GM23338 (cell line): ENCODE data around the gene MYL12B. TPM values are rescaled to one million over a fixed set of nuclear protein-coding genes. Genes with fewer than 3 reads are reported as not detected.

Experiments
- ATAC-seq: fragments of 200-7000 bp; cut with Tn5 transposase; 3 replicates; pipeline ENCODE4 v1.9.1; 2020
- DNase-seq: peaks from one replicate; pipeline ENCODE4 v3.0.0-alpha.2; 2015; ENCODE audit warnings: low spot score
- H2AFZ ChIP-seq: fragments of 200-600 bp; sonication (generic); 2 replicates; pipeline ENCODE4 v1.8.0; 2016; ENCODE audit warnings: antibody characterized with exemption, mild to moderate bottlenecking, moderate library complexity
- H3F3A ChIP-seq: fragments of 200-600 bp; sonication (generic); replicated peaks from 2 replicates; pipeline ENCODE4 v1.8.0; 2017; ENCODE audit warnings: antibody characterized with exemption, mixed run types, low read depth
- H3K27ac ChIP-seq: fragments of 200-600 bp; sonication (generic); 2 replicates; pipeline ENCODE4 v1.6.1; 2016; ENCODE audit warnings: low read depth
- H3K27me3 ChIP-seq: fragments of 200-600 bp; sonication (generic); 2 replicates; pipeline ENCODE4 v1.8.0; 2016; ENCODE audit warnings: mild to moderate bottlenecking, mixed run types, moderate library complexity; ENCODE audit not compliant: insufficient read depth
- H3K36me3 ChIP-seq: fragments of 200-600 bp; sonication (generic); 2 replicates; pipeline ENCODE4 v1.8.0; 2016; ENCODE audit warnings: mild to moderate bottlenecking; ENCODE audit not compliant: insufficient read depth
- H3K4me1 ChIP-seq: fragments of 200-600 bp; sonication (generic); 2 replicates; pipeline ENCODE4 v1.8.0; 2016; ENCODE audit warnings: mild to moderate bottlenecking, moderate library complexity; ENCODE audit not compliant: insufficient read depth
- H3K4me2 ChIP-seq: fragments of 200-600 bp; sonication (generic); 2 replicates; pipeline ENCODE4 v1.7.1; 2017; ENCODE audit warnings: mixed run types
- H3K4me3 ChIP-seq: fragments of 200-600 bp; sonication (generic); 2 replicates; pipeline ENCODE4 v1.6.1; 2016; ENCODE audit warnings: mixed run types
- H3K79me2 ChIP-seq: fragments of 200-600 bp; sonication (generic); replicated peaks from 2 replicates; pipeline ENCODE4 v1.8.0; 2017; ENCODE audit warnings: mild to moderate bottlenecking; ENCODE audit not compliant: insufficient read depth
- H3K9me2 ChIP-seq: fragments of 200-600 bp; sonication (generic); 2 replicates; pipeline ENCODE4 v1.8.0; 2017; ENCODE audit not compliant: insufficient read depth
- H4K20me1 ChIP-seq: fragments of 200-600 bp; sonication (generic); replicated peaks from 2 replicates; pipeline ENCODE4 v1.8.0; 2017; ENCODE audit warnings: mild to moderate bottlenecking; ENCODE audit not compliant: insufficient read depth
- H3K27ac Mint-ChIP-seq: 2 replicates; pipeline ENCODE4 v1.8.0; 2020; ENCODE audit warnings: inconsistent platforms, mild to moderate bottlenecking, moderate library complexity, mixed read lengths
- H3K27me3 Mint-ChIP-seq: 3 replicates; pipeline ENCODE4 v1.8.0; 2022; ENCODE audit warnings: low read depth, mild to moderate bottlenecking, moderate library complexity, mixed read lengths, inconsistent platforms; ENCODE audit not compliant: insufficient read depth, poor library complexity
- H3K36me3 Mint-ChIP-seq: 3 replicates; pipeline ENCODE4 v1.8.0; 2021; ENCODE audit warnings: low read depth, mild to moderate bottlenecking, inconsistent platforms, moderate library complexity, mixed read lengths
- H3K4me1 Mint-ChIP-seq: 3 replicates; pipeline ENCODE4 v1.8.0; 2020; ENCODE audit warnings: mild to moderate bottlenecking, inconsistent platforms, mixed read lengths
- H3K4me3 Mint-ChIP-seq: 3 replicates; pipeline ENCODE4 v1.8.0; 2021; ENCODE audit warnings: moderate library complexity, mild to moderate bottlenecking, inconsistent platforms, mixed read lengths
- H3K9me3 Mint-ChIP-seq: 3 replicates; pipeline ENCODE4 v1.8.0; 2020; ENCODE audit warnings: moderate library complexity, mild to moderate bottlenecking, inconsistent platforms, mixed read lengths
- CREB1 ChIP-seq: fragments of 250-450 bp; sonication (Bioruptor Pico); IDR thresholded peaks from 2 replicates; pipeline ENCODE4 v1.5.0; 2020; ENCODE audit warnings: low read depth, mild to moderate bottlenecking, moderate library complexity
- CTCF ChIP-seq, 2 experiments: fragments of 200-600 bp in 1 of 2; sonication (generic) in 1 of 2; conservative IDR thresholded peaks; 2 replicates each; pipeline versions ENCODE4 v1.5.1 to v1.6.1; 2016 to 2017; ENCODE audit warnings: antibody characterized with exemption in 2 of 2, low read depth in 2 of 2, mild to moderate bottlenecking in 2 of 2, moderate library complexity in 1 of 2
- ETS1 ChIP-seq: IDR thresholded peaks from 2 replicates; pipeline ENCODE4 v1.6.1; 2016; ENCODE audit warnings: antibody characterized with exemption
- EZH2 ChIP-seq: fragments of 200-600 bp; sonication (generic); IDR thresholded peaks from one replicate; pipeline ENCODE4 v1.8.0; 2017; ENCODE audit warnings: antibody characterized with exemption, mild to moderate bottlenecking, low read depth; ENCODE audit not compliant: unreplicated experiment
- EZH2phosphoT487 ChIP-seq: fragments of 200-600 bp; sonication (generic); IDR thresholded peaks from one replicate; pipeline ENCODE4 v1.8.1; 2018; ENCODE audit warnings: antibody characterized with exemption; ENCODE audit not compliant: unreplicated experiment
- JUNB ChIP-seq: IDR thresholded peaks from one replicate; pipeline ENCODE4 v1.6.1; 2016; ENCODE audit warnings: antibody characterized with exemption; ENCODE audit not compliant: unreplicated experiment
- NANOG ChIP-seq: IDR thresholded peaks from 2 replicates; pipeline ENCODE4 v1.6.1; 2016; ENCODE audit warnings: antibody characterized with exemption, borderline replicate concordance
- POLR2AphosphoS5 ChIP-seq: IDR thresholded peaks from 2 replicates; pipeline ENCODE4 v1.6.1; 2016; ENCODE audit warnings: antibody characterized with exemption, low read depth
- REST ChIP-seq: IDR thresholded peaks from one replicate; pipeline ENCODE4 v1.6.1; 2018; ENCODE audit warnings: antibody characterized with exemption; ENCODE audit not compliant: unreplicated experiment
- STAT1 ChIP-seq: IDR thresholded peaks from one replicate; pipeline ENCODE4 v1.6.1; 2016; ENCODE audit warnings: antibody characterized with exemption; ENCODE audit not compliant: unreplicated experiment
- ZNF331 ChIP-seq: fragments of 250-450 bp; sonication (Bioruptor Pico); IDR thresholded peaks from 2 replicates; pipeline ENCODE4 v1.5.0; 2020; ENCODE audit warnings: low read depth, mild to moderate bottlenecking, moderate library complexity
- polyA plus RNA-seq: library from polyadenylated mRNA; unstranded; fragments of >200 nt; fragmentation: Nextera tagmentation; extraction: Ambion mirVana; gene quantifications from 2 replicates; pipeline ENCODE4 v1.2.1, GENCODE V29; 2016
- total RNA-seq: library from RNA; depleted of rRNA; stranded (reverse); fragments of >200 nt; shearing (Covaris generic); gene quantifications from 2 replicates; pipeline ENCODE4 v1.2.3, GENCODE V29; 2014

Gene MYL12B
- total and polyA plus RNA-seq, 2 experiments from 2014 or later: 165 to 330 TPM

GRCh38 chr18:3319399-3319798, 57.5 kb downstream of the MYL12B start (continued):
- no peak for TF ChIP-seq ETS1
- TF ChIP-seq NANOG: no peak
- no peak for TF ChIP-seq JUNB
- no peak for TF ChIP-seq EZH2phosphoT487
- no peak for TF ChIP-seq POLR2AphosphoS5

GRCh38 chr18:3319894-3320454, 58.0 kb downstream of the MYL12B start:
- peaks cover 3% of the 10 kb centered on the region; the same call in 1 of the 2 replicates for H3K4me1 ChIP-seq
- H3K27me3 Mint-ChIP-seq: peaks cover 2% of the 10 kb centered on the region
- no peak overlapping the region for H3K4me2 ChIP-seq
- no peak overlapping the region for H3K27ac ChIP-seq
- H4K20me1 ChIP-seq: no peaks in the 10 kb centered on the region
- no peak overlapping the region for H3K4me3 ChIP-seq
- H3K27me3 ChIP-seq: no peaks in the 10 kb centered on the region
- no peak overlapping the region for H3K4me3 Mint-ChIP-seq
- peaks cover 6% of the 10 kb centered on the region; the same call in 2 of the 3 replicates for H3K36me3 Mint-ChIP-seq
- ATAC-seq (no peak), DNase-seq (no peak)
- no peak overlapping the region for H2AFZ ChIP-seq
- H3K9me2 ChIP-seq: no peaks in the 10 kb centered on the region
- peaks cover 21% of the 10 kb centered on the region; the same call in 2 of the 3 replicates for H3K9me3 Mint-ChIP-seq
- no peaks in the 10 kb centered on the region for H3F3A ChIP-seq
- no peaks in the 10 kb centered on the region for H3K79me2 ChIP-seq
- H3K4me1 Mint-ChIP-seq: peaks cover 6% of the 10 kb centered on the region
- no peaks in the 10 kb centered on the region for H3K36me3 ChIP-seq
- no peak overlapping the region for H3K27ac Mint-ChIP-seq
- TF ChIP-seq EZH2 (no peak), EZH2phosphoT487 (no peak), STAT1 (no peak), CTCF (conservative IDR thresholded peaks at IDR 0.05; ENCODE audit: low read depth in 2 of 2) (no peak), ZNF331 (no peak), ETS1 (no peak), REST (no peak), JUNB (no peak), CREB1 (CRISPR knock-in tag) (no peak)
